Stimulated activated CD4-positive, alpha-beta T cell treated with anti-CD3 and anti-CD28 coated beads, Interleukin-1b, Interleukin-23, amount 100 ng/mL, for 48 hours (primary cell): ENCODE data around the gene DGKD.

Experiments used
- DNase-seq: peaks from one replicate; pipeline ENCODE4 v3.0.0-alpha.2; 2020

The DGKD gene

DNA sequence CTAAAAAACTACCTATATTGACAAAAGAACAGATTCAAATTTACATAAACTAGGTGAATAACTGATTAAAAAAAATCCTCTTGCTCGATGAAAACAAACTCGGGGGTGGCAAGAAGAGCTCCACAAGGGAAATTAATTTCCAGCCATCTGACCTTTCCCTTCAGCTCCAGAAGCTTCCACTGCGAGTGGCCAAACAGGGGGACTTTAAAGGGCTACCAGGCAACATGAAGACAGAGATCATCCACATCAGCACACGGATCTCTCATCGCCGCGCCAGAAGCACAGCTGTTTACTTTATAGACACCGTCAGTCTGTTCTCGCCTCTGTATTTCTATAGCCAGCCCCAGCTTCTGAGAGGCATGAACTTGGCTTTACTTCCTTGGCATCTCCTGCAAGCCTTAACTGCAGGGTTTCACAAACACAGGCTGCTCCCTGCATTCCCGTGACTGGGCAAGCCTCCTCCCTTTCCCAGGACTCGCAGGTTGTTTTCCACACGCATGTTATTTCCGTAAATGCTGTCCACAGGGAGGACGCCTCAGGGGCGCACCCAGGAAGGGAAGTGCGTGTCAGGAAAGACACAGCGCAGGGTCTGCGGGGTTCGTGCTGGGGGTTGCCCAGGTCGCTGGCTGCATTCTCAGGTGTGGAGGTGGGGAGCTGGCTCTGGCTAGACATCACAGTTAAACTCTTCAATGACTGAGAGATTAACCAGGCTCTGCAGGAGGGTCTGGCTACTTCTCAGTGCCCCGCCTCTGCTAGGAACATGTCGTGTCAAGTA lies 127.3 kb downstream of the DGKD start:
- DNase-seq = no peak

- no peak for DNase-seq
These were observed 128.3 kb downstream of the DGKD start for GRCh38 chr2:233482616-233483015.

- no peak for DNase-seq
These were observed 131.4 kb downstream of the DGKD start for GRCh38 chr2:233485726-233486125.

DNA sequence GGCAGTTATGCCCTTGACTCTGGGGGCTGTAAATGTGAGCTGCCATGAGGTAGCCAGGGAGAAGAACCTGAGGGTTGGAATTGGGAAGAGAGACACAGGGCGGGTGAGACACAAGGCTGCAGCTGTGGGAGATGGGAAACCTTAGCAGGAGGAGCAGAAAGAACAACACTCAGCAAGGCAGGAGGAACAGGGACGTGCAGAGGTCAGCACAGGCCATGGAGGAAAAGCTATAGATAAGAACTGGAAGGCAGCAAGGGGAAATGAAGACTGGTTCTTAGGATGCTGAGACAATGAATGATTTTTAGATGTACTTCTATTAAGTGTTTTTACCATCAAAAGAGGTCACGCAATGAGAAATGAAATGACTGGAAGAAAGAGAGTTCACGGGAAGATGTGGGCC lies 132.1 kb downstream of the DGKD start:
- DNase-seq = no peak

DNA sequence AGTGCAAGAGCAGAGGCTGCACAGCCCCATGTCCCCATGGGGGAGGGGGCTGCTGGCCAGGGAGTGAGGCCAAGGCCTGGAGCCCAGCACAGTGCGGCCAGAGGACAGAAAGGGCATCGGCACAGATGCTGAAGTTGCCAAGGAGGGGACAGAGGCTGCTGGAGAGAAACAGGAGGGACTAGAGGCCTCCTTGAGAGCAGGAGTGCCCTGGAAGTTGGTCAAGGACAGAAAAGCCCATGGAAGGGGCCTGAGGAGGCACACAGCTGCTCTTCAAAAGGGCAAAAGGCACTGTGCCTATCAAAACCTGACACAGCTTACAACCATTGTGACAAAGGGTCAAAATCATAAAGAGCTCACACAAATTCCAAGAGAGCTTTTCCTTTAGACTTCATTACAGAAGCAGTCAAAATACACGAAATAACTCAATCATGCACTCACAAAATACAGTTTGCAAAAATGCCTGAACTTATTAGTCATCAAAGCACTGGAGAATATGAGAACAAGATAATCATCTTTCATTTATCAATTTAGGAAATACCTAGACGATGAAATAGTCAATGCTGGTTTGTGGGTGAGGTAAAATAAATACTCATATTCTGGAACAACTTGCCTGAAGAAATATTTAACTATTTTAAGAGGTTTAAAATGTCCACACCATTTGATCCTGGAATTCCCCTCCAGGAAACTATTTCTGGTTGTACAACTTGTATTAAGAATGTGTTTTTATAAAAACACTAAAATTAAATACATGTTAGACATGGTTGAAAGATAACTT lies 132.7 kb downstream of the DGKD start:
- no peak for DNase-seq

DNA sequence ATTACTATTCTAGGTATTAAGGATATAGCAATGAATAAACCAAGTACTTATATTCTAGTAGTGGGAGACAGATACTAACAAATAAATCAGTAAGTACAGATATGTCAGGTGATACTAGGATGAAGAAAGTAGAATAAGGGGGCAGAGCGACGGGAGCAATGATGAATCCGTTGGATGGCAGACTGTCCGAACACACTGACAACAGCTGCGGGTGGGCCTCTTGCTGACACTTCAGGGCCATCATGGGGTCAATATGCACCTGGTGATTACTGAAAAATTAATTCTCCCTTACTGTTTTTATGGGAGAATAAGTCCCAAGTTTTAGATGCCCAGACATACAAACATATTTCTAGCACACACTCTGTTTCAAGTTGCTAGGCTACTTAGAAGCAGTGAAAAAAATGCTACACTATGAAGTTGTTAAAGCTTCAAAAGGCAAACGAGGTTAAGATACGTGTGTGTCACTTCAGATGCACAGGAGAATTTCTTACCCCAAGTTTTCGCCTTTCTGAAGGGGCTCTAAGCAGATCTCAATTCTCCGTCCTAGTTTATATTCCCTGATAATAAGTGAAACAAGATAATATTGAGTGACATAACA lies 133.6 kb downstream of the DGKD start:
- DNase-seq = no peak

DNA sequence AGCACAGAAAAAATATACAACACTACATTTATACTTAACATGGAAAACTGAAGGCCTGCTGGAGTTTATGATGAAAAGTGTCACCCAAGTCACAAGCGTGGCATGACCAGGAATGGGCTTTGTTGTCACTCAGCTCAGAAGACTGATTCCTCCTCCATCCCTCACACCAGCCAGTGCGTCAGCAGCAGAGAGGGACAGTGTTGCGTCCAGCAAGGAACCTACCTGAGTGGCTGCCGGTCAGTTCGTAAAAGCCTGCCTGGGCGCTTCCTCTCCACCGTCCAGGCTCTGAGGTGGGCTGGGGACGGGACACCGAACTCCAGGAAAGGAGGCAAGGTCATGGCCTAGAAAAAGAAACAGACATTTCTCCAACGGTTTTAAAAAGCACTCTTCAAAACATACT lies 134.8 kb downstream of the DGKD start:
- no peak for DNase-seq

GRCh38 chr2:233489666-233490065 lies 135.4 kb downstream of the DGKD start:
- DNase-seq = no peak

DNA sequence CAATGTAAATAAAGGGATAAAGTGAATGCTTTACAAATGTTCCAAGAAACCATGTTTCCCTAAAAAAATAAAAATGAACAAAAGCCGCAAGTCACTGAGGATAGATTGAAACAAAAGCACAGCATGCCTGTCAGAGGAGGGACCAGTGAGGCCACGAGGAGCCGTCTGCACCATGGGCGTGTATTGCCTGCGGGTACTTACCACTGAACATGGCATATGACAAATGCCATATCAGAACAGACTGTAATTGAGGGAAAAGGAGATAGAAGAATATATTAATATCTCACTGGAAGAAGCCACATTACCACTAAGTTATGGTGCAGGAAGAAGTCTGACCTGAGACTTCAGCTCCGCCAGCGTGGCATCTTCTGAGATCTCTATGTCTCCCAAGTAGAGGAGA lies 136.5 kb downstream of the DGKD start:
- no peak for DNase-seq

DNA sequence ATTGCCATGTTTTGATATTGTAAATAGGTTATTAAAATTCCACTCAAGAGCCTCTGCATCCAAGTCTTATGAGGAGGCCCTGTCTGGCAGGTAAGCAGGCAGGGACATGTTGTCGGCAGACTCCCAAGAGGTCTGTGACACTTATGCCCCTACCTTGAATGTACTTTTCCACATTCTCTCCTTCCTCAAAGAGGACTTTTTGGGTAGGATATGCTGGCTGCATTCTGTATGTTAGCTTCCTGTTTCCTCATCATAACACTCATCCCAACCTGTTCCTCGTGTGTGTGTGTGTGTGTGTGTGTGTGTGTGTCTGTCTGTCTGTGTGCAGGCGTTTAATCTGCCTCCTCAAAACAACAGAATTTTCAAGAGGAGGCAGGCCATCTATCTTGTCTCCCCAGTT lies 137.0 kb downstream of the DGKD start:
- DNase-seq = no peak

DNA sequence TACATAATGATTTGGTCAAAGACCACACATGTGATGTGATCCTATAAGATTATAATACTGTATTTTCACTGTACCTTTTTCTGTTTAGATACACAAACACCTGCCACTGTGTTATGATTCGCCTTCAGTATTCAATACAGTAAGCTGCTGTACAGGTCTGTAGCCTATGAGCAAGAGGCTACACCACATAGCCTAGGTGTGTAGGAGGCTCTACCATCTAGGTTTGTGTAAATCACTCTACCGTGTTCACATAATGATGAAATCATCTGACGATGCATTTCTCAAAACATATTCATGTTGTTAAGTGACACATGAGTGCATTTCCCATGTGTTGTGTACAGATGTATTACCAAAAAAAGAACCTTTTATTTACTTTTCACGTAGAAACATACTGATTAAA lies 137.8 kb downstream of the DGKD start:
- no peak for DNase-seq

- no peak for DNase-seq
These were observed 138.5 kb downstream of the DGKD start for GRCh38 chr2:233492751-233493150.

DNA sequence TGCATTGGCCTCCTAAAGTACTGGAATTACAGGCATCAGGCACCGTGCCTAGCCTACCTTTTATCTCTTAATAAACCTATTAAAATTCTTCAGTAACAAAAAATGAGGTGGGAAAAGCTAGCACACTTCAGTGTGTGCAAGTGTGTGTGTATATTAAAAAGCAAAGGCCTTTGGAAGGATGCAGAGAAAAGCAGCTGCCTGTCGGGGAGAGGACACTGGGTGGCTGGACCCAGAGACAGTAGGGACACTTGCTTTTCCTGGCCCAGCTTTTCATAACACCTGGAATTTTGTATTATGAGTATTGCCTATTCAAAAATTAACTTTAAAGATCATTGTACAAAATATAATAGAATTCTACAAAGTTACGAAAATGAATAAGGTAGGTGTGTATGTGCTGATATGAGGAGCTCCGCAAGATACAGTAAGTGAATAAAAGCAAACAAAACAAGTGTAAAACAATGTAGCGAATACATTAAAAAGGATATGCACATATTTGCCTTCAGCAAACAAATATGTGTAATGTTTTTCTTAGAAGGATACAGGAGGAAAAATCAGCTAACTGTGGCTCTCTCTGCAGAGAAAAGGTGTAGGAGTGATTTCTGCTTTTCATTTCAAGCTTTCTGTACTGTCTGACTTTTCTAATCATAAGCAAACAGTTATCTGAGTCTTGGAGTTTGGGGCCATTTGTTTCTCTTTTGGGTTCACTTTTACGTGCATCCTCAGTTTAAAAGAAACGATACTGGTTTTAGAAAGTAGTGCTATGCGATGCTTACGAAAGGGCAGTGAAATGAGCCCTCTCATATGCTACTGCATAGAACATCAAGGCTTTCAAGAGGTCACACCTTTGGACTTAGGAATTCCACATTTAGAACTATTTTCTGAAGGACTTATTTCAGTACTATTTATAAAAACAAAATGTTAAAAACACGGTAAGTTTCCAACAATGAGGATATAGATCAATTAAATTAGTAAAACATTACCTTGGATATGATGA lies 141.5 kb downstream of the DGKD start:
- DNase-seq = no peak

- DNase-seq = no peak
These were observed 143.4 kb downstream of the DGKD start for GRCh38 chr2:233497692-233498091.

DNA sequence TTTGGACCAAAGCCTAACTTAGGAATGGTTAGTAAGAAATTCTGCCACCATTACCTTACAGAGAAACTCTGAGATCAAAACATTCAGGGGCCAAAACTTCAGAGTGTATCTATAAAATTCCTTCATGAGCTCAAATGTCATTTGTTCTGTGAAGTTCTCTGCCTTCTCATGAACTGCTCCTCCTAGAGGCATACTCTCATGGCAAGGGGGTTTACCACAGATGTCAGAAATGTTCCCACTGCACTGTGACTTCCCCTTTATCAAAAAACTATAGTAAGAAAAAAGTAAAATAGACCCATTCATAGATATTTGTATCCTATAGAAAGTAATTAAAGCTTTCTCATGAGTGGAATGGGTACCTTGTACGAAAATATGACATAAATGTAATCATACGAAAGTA lies 143.8 kb downstream of the DGKD start:
- no peak for DNase-seq

- DNase-seq = no peak
These were observed 145.6 kb downstream of the DGKD start for GRCh38 chr2:233499928-233500327.

GRCh38 chr2:233501198-233502076 lies 147.1 kb downstream of the DGKD start:
- no peak for DNase-seq

DNA sequence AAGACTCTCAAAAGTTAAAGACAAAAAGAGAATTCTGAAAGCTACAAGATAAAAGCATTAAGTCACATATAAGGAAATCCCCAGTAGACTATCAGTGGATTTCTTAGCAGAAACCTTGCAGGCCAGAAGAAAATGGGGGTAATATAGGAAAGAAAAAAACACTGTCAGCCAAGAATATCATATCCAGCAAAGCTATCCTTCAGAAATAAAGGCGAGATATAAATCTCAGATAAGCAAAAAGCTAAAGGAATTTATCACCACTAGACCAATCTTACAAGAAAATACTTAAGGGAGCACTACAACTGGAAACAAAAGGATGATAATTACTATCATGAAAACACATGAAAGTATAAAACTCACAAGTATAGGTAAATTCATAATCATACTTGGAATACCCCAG lies 149.2 kb downstream of the DGKD start:
- no peak for DNase-seq

- DNase-seq = no peak
These were observed 149.8 kb downstream of the DGKD start for GRCh38 chr2:233503947-233504637.

- DNase-seq = no peak
These were observed 159.8 kb downstream of the DGKD start for GRCh38 chr2:233513953-233514655.
